Measurements from ENCODE around the gene NACA. TPM values are rescaled to one million over a fixed set of nuclear protein-coding genes. Genes with fewer than 3 reads are reported as not detected.

NACA gene
- total RNA-seq, 1 donor from 2014 or later: 2,450 TPM

GRCh38 chr12:56695327-56696101, 29.6 kb downstream of the NACA start:
- Histone ChIP-seq H3F3A (ENCODE audit: low read depth) (peaks cover 10% of the 10 kb centered on the region), H3K27ac (no peak overlapping the region), H3K9me3 (ENCODE audit: low read depth) (no peaks in the 10 kb centered on the region), H3K27me3 (no peaks in the 10 kb centered on the region), H3K9ac (no peak overlapping the region), H4K20me1 (ENCODE audit: low read depth) (no peaks in the 10 kb centered on the region), H3K4me3 (no peak overlapping the region), H3K4me1 (no peaks in the 10 kb centered on the region), H2AFZ (replicated peaks) (no peak overlapping the region), H3K4me2 (no peak overlapping the region), H3K36me3 (no peaks in the 10 kb centered on the region), H3K79me2 (ENCODE audit: low read depth) (no peaks in the 10 kb centered on the region)
- no peaks in the 10 kb centered on the region for H3K27me3 Mint-ChIP-seq (ENCODE audit: insufficient read depth, low read depth)
- no peaks in the 10 kb centered on the region for H3K36me3 Mint-ChIP-seq
- H3K4me3 Mint-ChIP-seq: no peak overlapping the region
- peaks cover 12% of the 10 kb centered on the region for H3K4me1 Mint-ChIP-seq
- no peak for DNase-seq (ENCODE audit: low spot score)
- no peaks in the 10 kb centered on the region for H3K9me3 Mint-ChIP-seq
- H3K27ac Mint-ChIP-seq: peak overlapping the region; percentile 33
- no peak for TF ChIP-seq EZH2 (IDR thresholded peaks at IDR 0.05)
- TF ChIP-seq EZH2phosphoT487 (IDR thresholded peaks at IDR 0.05): no peak
- TF ChIP-seq CTCF (IDR thresholded peaks at IDR 0.05): no peak

DNA sequence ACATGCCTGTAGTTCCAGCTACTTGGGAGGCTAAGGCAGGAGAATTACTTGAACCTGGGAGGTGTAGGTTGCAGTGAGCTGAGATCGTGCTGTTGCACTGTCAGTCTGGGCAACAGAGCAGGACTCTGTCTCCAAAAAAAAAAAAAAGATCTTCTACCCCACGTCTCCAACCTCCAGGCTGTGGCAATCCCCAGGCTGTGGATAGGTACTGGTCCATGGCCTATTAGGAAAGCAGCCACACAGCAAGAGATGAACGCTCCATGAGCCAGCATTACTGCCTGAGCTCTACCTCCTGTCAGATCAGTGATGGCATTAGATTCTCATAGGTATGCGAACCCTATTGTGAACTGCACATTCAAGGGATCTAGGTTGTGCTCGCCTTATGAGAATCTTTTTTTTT, 30.9 kb downstream of the NACA start:
- Histone ChIP-seq H2AFZ (replicated peaks) (no peak overlapping the region), H3K27ac (no peak overlapping the region), H3K9ac (no peak overlapping the region), H4K20me1 (ENCODE audit: low read depth) (no peaks in the 10 kb centered on the region), H3K79me2 (ENCODE audit: low read depth) (no peaks in the 10 kb centered on the region), H3K27me3 (no peaks in the 10 kb centered on the region), H3K4me3 (no peak overlapping the region), H3K36me3 (no peaks in the 10 kb centered on the region), H3F3A (ENCODE audit: low read depth) (peaks cover 10% of the 10 kb centered on the region), H3K4me1 (no peaks in the 10 kb centered on the region), H3K4me2 (no peak overlapping the region), H3K9me3 (ENCODE audit: low read depth) (no peaks in the 10 kb centered on the region)
- Mint-ChIP-seq H3K27ac (no peak overlapping the region), H3K4me3 (no peak overlapping the region), H3K27me3 (ENCODE audit: insufficient read depth, low read depth) (no peaks in the 10 kb centered on the region), H3K4me1 (peaks cover 13% of the 10 kb centered on the region), H3K36me3 (no peaks in the 10 kb centered on the region), H3K9me3 (no peaks in the 10 kb centered on the region)
- TF ChIP-seq CTCF (IDR thresholded peaks at IDR 0.05): no peak
- no peak for TF ChIP-seq EZH2 (IDR thresholded peaks at IDR 0.05)
- no peak for TF ChIP-seq EZH2phosphoT487 (IDR thresholded peaks at IDR 0.05)
- DNase-seq (ENCODE audit: low spot score): no peak

GRCh38 chr12:56688846-56689109, 36.3 kb downstream of the NACA start:
- H3K27ac ChIP-seq: peak overlapping the region; percentile 89
- H3K9me3 ChIP-seq (ENCODE audit: low read depth): no peaks in the 10 kb centered on the region
- peak overlapping the region; percentile 95 for H3K4me3 ChIP-seq
- peaks cover 13% of the 10 kb centered on the region for H3K36me3 ChIP-seq
- H3K9me3 Mint-ChIP-seq: peaks cover 3% of the 10 kb centered on the region
- H3K4me1 Mint-ChIP-seq: peaks cover 31% of the 10 kb centered on the region
- H3K79me2 ChIP-seq (ENCODE audit: low read depth): peaks cover 41% of the 10 kb centered on the region
- H3K27ac Mint-ChIP-seq: peak overlapping the region; percentile 100
- peaks cover 5% of the 10 kb centered on the region for H3K27me3 Mint-ChIP-seq (ENCODE audit: insufficient read depth, low read depth)
- H2AFZ ChIP-seq (replicated peaks): no peak overlapping the region
- peaks cover 37% of the 10 kb centered on the region for H4K20me1 ChIP-seq (ENCODE audit: low read depth)
- TF ChIP-seq EZH2 (IDR thresholded peaks at IDR 0.05) (no peak), EZH2phosphoT487 (IDR thresholded peaks at IDR 0.05) (no peak), CTCF (IDR thresholded peaks at IDR 0.05) (no peak)
- DNase-seq (ENCODE audit: low spot score): no peak
- no peaks in the 10 kb centered on the region for H3K27me3 ChIP-seq
- peaks cover 18% of the 10 kb centered on the region for H3K36me3 Mint-ChIP-seq
- peak overlapping the region; percentile 69 for H3K4me2 ChIP-seq
- H3F3A ChIP-seq (ENCODE audit: low read depth): peaks cover 36% of the 10 kb centered on the region
- peaks cover 8% of the 10 kb centered on the region for H3K4me1 ChIP-seq
- no peak overlapping the region for H3K9ac ChIP-seq
- peak overlapping the region; percentile 100 for H3K4me3 Mint-ChIP-seq

Measured in neural progenitor cell (in vitro differentiated cells).